HEK293 (cell line): ENCODE data around the gene TSPAN2.

ENCODE experiments used
- CTCF ChIA-PET: fragments of 350-600 bp; formaldehyde crosslinking; extraction: SDS; loops from one replicate; lab custom pipeline; 2021; ENCODE audit warnings: antibody characterized with exemption; lab: Yijun Ruan, JAX
- POLR2A ChIA-PET: fragments of 300-600 bp; formaldehyde crosslinking; extraction: SDS; loops from one replicate; lab custom pipeline; 2020; ENCODE audit warnings: antibody characterized with exemption, inconsistent platforms; lab: Yijun Ruan, JAX
- H3K27ac ChIP-seq: fragments of 200-500 bp; sonication (Bioruptor generic); 2 replicates; pipeline ENCODE4 v1.5.1; 2014; ENCODE audit warnings: low read depth, low read length, control low read depth, inconsistent platforms; ENCODE audit errors: extremely low read depth
- H3K36me3 ChIP-seq, 2 experiments: fragments of 200-500 bp in 1 of 2; sonication (Bioruptor generic) in 1 of 2; 1 replicate in 1 of 2; 2 replicates in 1 of 2; pipeline ENCODE4 v1.5.1; 2014 to 2017; ENCODE audit warnings: inconsistent platforms in 2 of 2, low read length in 2 of 2; ENCODE audit not compliant: control insufficient read depth in 2 of 2, insufficient read depth in 1 of 2
- H3K4me1 ChIP-seq: fragments of 200-500 bp; sonication (Bioruptor generic); 2 replicates; pipeline ENCODE4 v1.5.1; 2014; ENCODE audit warnings: mild to moderate bottlenecking, low read length, inconsistent platforms; ENCODE audit not compliant: control insufficient read depth, insufficient read depth
- H3K4me3 ChIP-seq: 2 replicates; pipeline ENCODE4 v1.5.1; 2011; ENCODE audit warnings: low read depth, mild to moderate bottlenecking, control low read depth, low read length, moderate library complexity
- H3K9me3 ChIP-seq: fragments of 200-500 bp; sonication (Bioruptor generic); 2 replicates; pipeline ENCODE4 v1.5.1; 2014; ENCODE audit warnings: low read depth, low read length, inconsistent platforms; ENCODE audit not compliant: control insufficient read depth, insufficient read depth
- GLIS2 ChIP-seq: fragments of 450-650 bp; formaldehyde crosslinking; IDR thresholded peaks from 2 replicates; pipeline ENCODE4 v1.5.1; 2016; ENCODE audit warnings: missing biosample characterization, missing genetic modification characterization
- KLF1 ChIP-seq: fragments of 450-650 bp; formaldehyde crosslinking; IDR thresholded peaks from 2 replicates; pipeline ENCODE4 v1.5.1; 2016; ENCODE audit warnings: missing biosample characterization, missing genetic modification characterization
- KLF17 ChIP-seq: fragments of 450-650 bp; formaldehyde crosslinking; IDR thresholded peaks from 2 replicates; pipeline ENCODE4 v1.5.1; 2016; ENCODE audit warnings: missing biosample characterization, missing genetic modification characterization
- PRDM2 ChIP-seq: fragments of 450-650 bp; formaldehyde crosslinking; IDR thresholded peaks from 2 replicates; pipeline ENCODE4 v1.5.1; 2016; ENCODE audit warnings: missing biosample characterization, missing genetic modification characterization, borderline replicate concordance
- TRIM28 ChIP-seq: IDR thresholded peaks from 2 replicates; pipeline ENCODE4 v1.6.1; 2011; ENCODE audit warnings: low read length, control low read depth, borderline replicate concordance
- YY1 ChIP-seq: fragments of 450-650 bp; formaldehyde crosslinking; IDR thresholded peaks from 2 replicates; pipeline ENCODE4 v1.5.1; 2018; ENCODE audit warnings: missing biosample characterization, missing genetic modification characterization
- YY2 ChIP-seq: fragments of 450-650 bp; formaldehyde crosslinking; IDR thresholded peaks from 2 replicates; pipeline ENCODE4 v1.5.1; 2016; ENCODE audit warnings: missing biosample characterization, missing genetic modification characterization
- ZFP3 ChIP-seq: fragments of 450-650 bp; formaldehyde crosslinking; IDR thresholded peaks from 2 replicates; pipeline ENCODE4 v1.5.1; 2016; ENCODE audit warnings: low read depth, missing biosample characterization, missing genetic modification characterization
- ZNF2 ChIP-seq: fragments of 450-650 bp; formaldehyde crosslinking; IDR thresholded peaks from 2 replicates; pipeline ENCODE4 v1.5.1; 2016; ENCODE audit warnings: missing biosample characterization, missing genetic modification characterization
- ZNF23 ChIP-seq: fragments of 450-650 bp; formaldehyde crosslinking; IDR thresholded peaks from 2 replicates; pipeline ENCODE4 v1.5.1; 2016; ENCODE audit warnings: missing biosample characterization, missing genetic modification characterization, borderline replicate concordance
- ZNF335 ChIP-seq: fragments of 450-650 bp; formaldehyde crosslinking; conservative IDR thresholded peaks from 2 replicates; pipeline ENCODE4 v1.5.1; 2016; ENCODE audit warnings: missing biosample characterization, missing genetic modification characterization
- ZNF354C ChIP-seq: fragments of 450-650 bp; formaldehyde crosslinking; IDR thresholded peaks from 2 replicates; pipeline ENCODE4 v1.5.1; 2016; ENCODE audit warnings: missing biosample characterization, missing genetic modification characterization, low read depth, borderline replicate concordance
- ZNF600 ChIP-seq: fragments of 450-650 bp; formaldehyde crosslinking; IDR thresholded peaks from 2 replicates; pipeline ENCODE4 v1.5.1; 2016; ENCODE audit warnings: missing biosample characterization, missing genetic modification characterization
- ZNF621 ChIP-seq: fragments of 450-650 bp; formaldehyde crosslinking; IDR thresholded peaks from 2 replicates; pipeline ENCODE4 v1.5.1; 2017; ENCODE audit warnings: missing biosample characterization, missing genetic modification characterization
- ZNF623 ChIP-seq: fragments of 450-650 bp; formaldehyde crosslinking; IDR thresholded peaks from 2 replicates; pipeline ENCODE4 v1.5.1; 2016; ENCODE audit warnings: missing biosample characterization, missing genetic modification characterization
- ZNF654 ChIP-seq: fragments of 450-650 bp; formaldehyde crosslinking; IDR thresholded peaks from 2 replicates; pipeline ENCODE4 v1.5.1; 2016; ENCODE audit warnings: low read depth, missing biosample characterization, missing genetic modification characterization
- ZNF660 ChIP-seq: fragments of 450-650 bp; IDR thresholded peaks from 2 replicates; pipeline ENCODE4 v1.5.1; 2018; ENCODE audit warnings: missing biosample characterization, mild to moderate bottlenecking, missing genetic modification characterization
- ZNF677 ChIP-seq: fragments of 450-650 bp; IDR thresholded peaks from 2 replicates; pipeline ENCODE4 v1.5.0; 2018; ENCODE audit warnings: missing biosample characterization, mild to moderate bottlenecking, missing genetic modification characterization, moderate library complexity
- ZNF701 ChIP-seq: fragments of 450-650 bp; formaldehyde crosslinking; IDR thresholded peaks from 2 replicates; pipeline ENCODE4 v1.5.1; 2016; ENCODE audit warnings: missing biosample characterization, missing genetic modification characterization
- ZSCAN16 ChIP-seq: fragments of 450-650 bp; formaldehyde crosslinking; IDR thresholded peaks from 2 replicates; pipeline ENCODE4 v1.5.1; 2016; ENCODE audit warnings: missing biosample characterization, missing genetic modification characterization
- ZSCAN30 ChIP-seq: fragments of 450-650 bp; IDR thresholded peaks from 2 replicates; pipeline ENCODE4 v1.5.1; 2018; ENCODE audit warnings: missing biosample characterization, mild to moderate bottlenecking, missing genetic modification characterization, moderate library complexity
- TF ChIP-seq, protein P1 (sequence below): fragments of 450-650 bp; formaldehyde crosslinking; IDR thresholded peaks from 2 replicates; pipeline ENCODE4 v1.5.1; 2017; ENCODE audit warnings: missing biosample characterization, missing genetic modification characterization
- TF ChIP-seq, protein P2 (sequence below): fragments of 450-650 bp; formaldehyde crosslinking; IDR thresholded peaks from 2 replicates; pipeline ENCODE4 v1.5.1; 2016; ENCODE audit warnings: missing biosample characterization, missing genetic modification characterization
- TF ChIP-seq, protein P3 (sequence below): fragments of 450-650 bp; formaldehyde crosslinking; IDR thresholded peaks from 2 replicates; pipeline ENCODE4 v1.5.1; 2017; ENCODE audit warnings: missing biosample characterization, missing genetic modification characterization
- TF ChIP-seq, protein P4 (sequence below): fragments of 450-650 bp; IDR thresholded peaks from 2 replicates; pipeline ENCODE4 v1.5.1; 2018; ENCODE audit warnings: missing biosample characterization, mild to moderate bottlenecking, missing genetic modification characterization

The TSPAN2 gene

GRCh38 chr1:115138973-115139372 lies 49.7 kb upstream of the TSPAN2 start:
- H3K27ac ChIP-seq, result no peak overlapping the region
- TF ChIP-seq ZNF2, result peak; percentile 67; the same call in 1 of the 2 replicates
- peak; percentile 70 for TF ChIP-seq ZNF660
- TF ChIP-seq, protein P1, sequence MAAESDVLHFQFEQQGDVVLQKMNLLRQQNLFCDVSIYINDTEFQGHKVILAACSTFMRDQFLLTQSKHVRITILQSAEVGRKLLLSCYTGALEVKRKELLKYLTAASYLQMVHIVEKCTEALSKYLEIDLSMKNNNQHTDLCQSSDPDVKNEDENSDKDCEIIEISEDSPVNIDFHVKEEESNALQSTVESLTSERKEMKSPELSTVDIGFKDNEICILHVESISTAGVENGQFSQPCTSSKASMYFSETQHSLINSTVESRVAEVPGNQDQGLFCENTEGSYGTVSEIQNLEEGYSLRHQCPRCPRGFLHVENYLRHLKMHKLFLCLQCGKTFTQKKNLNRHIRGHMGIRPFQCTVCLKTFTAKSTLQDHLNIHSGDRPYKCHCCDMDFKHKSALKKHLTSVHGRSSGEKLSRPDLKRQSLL (tag by site-specific recombination), result peak; percentile 52; the same call in 1 of the 2 replicates
- TF ChIP-seq ZNF23 (tag by site-specific recombination), result no peak
- no peak for TF ChIP-seq PRDM2
- TF ChIP-seq KLF1 (tag by site-specific recombination), result no peak
- TF ChIP-seq ZSCAN30 (tag by site-specific recombination), result peak; percentile 86; the same call in 1 of the 2 replicates
- TF ChIP-seq ZFP3, result no peak
- TF ChIP-seq, protein P2, sequence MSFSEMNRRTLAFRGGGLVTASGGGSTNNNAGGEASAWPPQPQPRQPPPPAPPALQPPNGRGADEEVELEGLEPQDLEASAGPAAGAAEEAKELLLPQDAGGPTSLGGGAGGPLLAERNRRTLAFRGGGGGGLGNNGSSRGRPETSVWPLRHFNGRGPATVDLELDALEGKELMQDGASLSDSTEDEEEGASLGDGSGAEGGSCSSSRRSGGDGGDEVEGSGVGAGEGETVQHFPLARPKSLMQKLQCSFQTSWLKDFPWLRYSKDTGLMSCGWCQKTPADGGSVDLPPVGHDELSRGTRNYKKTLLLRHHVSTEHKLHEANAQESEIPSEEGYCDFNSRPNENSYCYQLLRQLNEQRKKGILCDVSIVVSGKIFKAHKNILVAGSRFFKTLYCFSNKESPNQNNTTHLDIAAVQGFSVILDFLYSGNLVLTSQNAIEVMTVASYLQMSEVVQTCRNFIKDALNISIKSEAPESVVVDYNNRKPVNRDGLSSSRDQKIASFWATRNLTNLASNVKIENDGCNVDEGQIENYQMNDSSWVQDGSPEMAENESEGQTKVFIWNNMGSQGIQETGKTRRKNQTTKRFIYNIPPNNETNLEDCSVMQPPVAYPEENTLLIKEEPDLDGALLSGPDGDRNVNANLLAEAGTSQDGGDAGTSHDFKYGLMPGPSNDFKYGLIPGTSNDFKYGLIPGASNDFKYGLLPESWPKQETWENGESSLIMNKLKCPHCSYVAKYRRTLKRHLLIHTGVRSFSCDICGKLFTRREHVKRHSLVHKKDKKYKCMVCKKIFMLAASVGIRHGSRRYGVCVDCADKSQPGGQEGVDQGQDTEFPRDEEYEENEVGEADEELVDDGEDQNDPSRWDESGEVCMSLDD, result 0 out of 2 replicates have a peak, but pooled peaks have one; percentile 32
- TF ChIP-seq ZNF600, result peak; percentile 84
- peak; percentile 94 for TF ChIP-seq ZNF654
- TF ChIP-seq, protein P3, sequence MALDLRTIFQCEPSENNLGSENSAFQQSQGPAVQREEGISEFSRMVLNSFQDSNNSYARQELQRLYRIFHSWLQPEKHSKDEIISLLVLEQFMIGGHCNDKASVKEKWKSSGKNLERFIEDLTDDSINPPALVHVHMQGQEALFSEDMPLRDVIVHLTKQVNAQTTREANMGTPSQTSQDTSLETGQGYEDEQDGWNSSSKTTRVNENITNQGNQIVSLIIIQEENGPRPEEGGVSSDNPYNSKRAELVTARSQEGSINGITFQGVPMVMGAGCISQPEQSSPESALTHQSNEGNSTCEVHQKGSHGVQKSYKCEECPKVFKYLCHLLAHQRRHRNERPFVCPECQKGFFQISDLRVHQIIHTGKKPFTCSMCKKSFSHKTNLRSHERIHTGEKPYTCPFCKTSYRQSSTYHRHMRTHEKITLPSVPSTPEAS (tag by site-specific recombination), result 0 out of 2 replicates have a peak, but pooled peaks have one; percentile 10
- TF ChIP-seq KLF17 (tag by site-specific recombination), result peak; percentile 15; the same call in 1 of the 2 replicates
- peak; percentile 79 for TF ChIP-seq GLIS2
- peak; percentile 50; the same call in 1 of the 2 replicates for TF ChIP-seq TRIM28
- no peak for TF ChIP-seq ZNF621 (tag by site-specific recombination)
- TF ChIP-seq ZNF677 (tag by site-specific recombination), result no peak
- TF ChIP-seq YY1 (tag by site-specific recombination), result peak; percentile 42; the same call in 1 of the 2 replicates
- no peak for TF ChIP-seq ZNF623 (tag by site-specific recombination)
- no peak for TF ChIP-seq ZNF701 (tag by site-specific recombination)
- TF ChIP-seq YY2 (tag by site-specific recombination), result no peak
- TF ChIP-seq, protein P4, sequence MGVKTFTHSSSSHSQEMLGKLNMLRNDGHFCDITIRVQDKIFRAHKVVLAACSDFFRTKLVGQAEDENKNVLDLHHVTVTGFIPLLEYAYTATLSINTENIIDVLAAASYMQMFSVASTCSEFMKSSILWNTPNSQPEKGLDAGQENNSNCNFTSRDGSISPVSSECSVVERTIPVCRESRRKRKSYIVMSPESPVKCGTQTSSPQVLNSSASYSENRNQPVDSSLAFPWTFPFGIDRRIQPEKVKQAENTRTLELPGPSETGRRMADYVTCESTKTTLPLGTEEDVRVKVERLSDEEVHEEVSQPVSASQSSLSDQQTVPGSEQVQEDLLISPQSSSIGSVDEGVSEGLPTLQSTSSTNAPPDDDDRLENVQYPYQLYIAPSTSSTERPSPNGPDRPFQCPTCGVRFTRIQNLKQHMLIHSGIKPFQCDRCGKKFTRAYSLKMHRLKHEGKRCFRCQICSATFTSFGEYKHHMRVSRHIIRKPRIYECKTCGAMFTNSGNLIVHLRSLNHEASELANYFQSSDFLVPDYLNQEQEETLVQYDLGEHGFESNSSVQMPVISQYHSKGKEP, result no peak
- no peak for TF ChIP-seq ZNF354C (tag by site-specific recombination)
- 0 out of 2 replicates have a peak, but pooled peaks have one; percentile 25 for TF ChIP-seq ZNF335 (tag by site-specific recombination)
- TF ChIP-seq ZSCAN16 (tag by site-specific recombination), result no peak

More at GRCh38 chr1:115138973-115139372, 49.7 kb upstream of the TSPAN2 start:
- ChIA-PET CTCF (interaction anchor here (0.6 to 8.7 kb wide), 24 partner anchors 10 to 633 kb away, joined by 3 to 179 read pairs (median 4); no protein-coding TSS in a partner anchor), POLR2A (interaction anchor here (0.8 kb wide), 1 partner anchor 325 kb away, joined by 3 read pairs; no protein-coding TSS in a partner anchor)
- Histone ChIP-seq H3K4me1 (no peaks in the 10 kb centered on the region), H3K9me3 (no peaks in the 10 kb centered on the region), H3K36me3 (no peaks in the 10 kb centered on the region), H3K4me3 (no peak overlapping the region)
